GM12892 (cell line): ENCODE data around the gene NRXN3.

ENCODE experiments used
- DNase-seq: peaks from one replicate; pipeline ENCODE4 v3.0.0; 2011; ENCODE audit not compliant: insufficient read length
- FAIRE-seq: peaks from 2 replicates; lab custom pipeline; 2011; peaks lifted over from hg19 to GRCh38; lab: Jason Lieb, UNC
- POLR2A ChIP-seq: IDR thresholded peaks from 2 replicates; pipeline ENCODE4 v1.6.1; 2011; ENCODE audit warnings: low read depth, low read length, control low read depth
- POLR2AphosphoS5 ChIP-seq: IDR thresholded peaks from 2 replicates; pipeline ENCODE4 v1.6.1; 2011; ENCODE audit warnings: low read depth, low read length, control low read depth
- TAF1 ChIP-seq: IDR thresholded peaks from 2 replicates; pipeline ENCODE4 v1.6.1; 2011; ENCODE audit warnings: low read depth, mild to moderate bottlenecking, control low read depth, low read length, borderline replicate concordance

Gene NRXN3

GRCh38 chr14:78704965-78705364, 534.8 kb downstream of the NRXN3 start:
- FAIRE-seq (no peak), DNase-seq (no peak)
- TF ChIP-seq POLR2AphosphoS5 (no peak), POLR2A (no peak), TAF1 (no peak)

- TF ChIP-seq POLR2AphosphoS5 (no peak), TAF1 (no peak), POLR2A (no peak)
- FAIRE-seq (no peak), DNase-seq (no peak)
These were observed 535.8 kb downstream of the NRXN3 start for GRCh38 chr14:78705989-78706388.

GRCh38 chr14:78709795-78710557, 539.8 kb downstream of the NRXN3 start:
- FAIRE-seq (no peak), DNase-seq (no peak)
- TF ChIP-seq TAF1 (no peak), POLR2AphosphoS5 (no peak), POLR2A (no peak)

GRCh38 chr14:78710963-78711362, 540.8 kb downstream of the NRXN3 start:
- TF ChIP-seq POLR2AphosphoS5, result no peak
- TF ChIP-seq TAF1, result no peak
- no peak for TF ChIP-seq POLR2A
- FAIRE-seq (no peak), DNase-seq (no peak)

GRCh38 chr14:78713716-78714115, 543.5 kb downstream of the NRXN3 start:
- FAIRE-seq (no peak), DNase-seq (no peak)
- no peak for TF ChIP-seq TAF1
- TF ChIP-seq POLR2AphosphoS5, result no peak
- TF ChIP-seq POLR2A, result no peak

GRCh38 chr14:78714711-78715110, 544.5 kb downstream of the NRXN3 start:
- FAIRE-seq (no peak), DNase-seq (no peak)
- TF ChIP-seq POLR2A, result no peak
- TF ChIP-seq TAF1, result no peak
- TF ChIP-seq POLR2AphosphoS5, result no peak

- FAIRE-seq (no peak), DNase-seq (no peak)
- TF ChIP-seq TAF1 (no peak), POLR2A (no peak), POLR2AphosphoS5 (no peak)
These were observed 551.7 kb downstream of the NRXN3 start for GRCh38 chr14:78721756-78722480.

GRCh38 chr14:78725086-78725485, 554.9 kb downstream of the NRXN3 start:
- no peak for DNase-seq
- FAIRE-seq, result no peak
- no peak for TF ChIP-seq TAF1
- TF ChIP-seq POLR2A, result no peak
- no peak for TF ChIP-seq POLR2AphosphoS5

GRCh38 chr14:78737116-78737515, 566.9 kb downstream of the NRXN3 start:
- no peak for DNase-seq
- FAIRE-seq, result no peak
- TF ChIP-seq TAF1 (no peak), POLR2A (no peak), POLR2AphosphoS5 (no peak)

- DNase-seq, result no peak
- no peak for FAIRE-seq
- TF ChIP-seq POLR2AphosphoS5 (no peak), POLR2A (no peak), TAF1 (no peak)
These were observed 567.4 kb downstream of the NRXN3 start for GRCh38 chr14:78737601-78738000.

GRCh38 chr14:78746086-78746595, 576.0 kb downstream of the NRXN3 start:
- FAIRE-seq, result no peak
- no peak for DNase-seq
- TF ChIP-seq TAF1 (no peak), POLR2AphosphoS5 (no peak), POLR2A (no peak)
